RPMI7951 (cell line): ENCODE data around the gene RAB24. TPM values are rescaled to one million over a fixed set of nuclear protein-coding genes. Genes with fewer than 3 reads are reported as not detected.
"Not testable (repeated sequence)": the region's sequence is repeated elsewhere in the genome, so short reads cannot be mapped to it uniquely, and the experiment has no call there.

ENCODE experiments used
- DNase-seq: peaks from one replicate; pipeline ENCODE4 v3.0.0-alpha.2; 2012; ENCODE audit warnings: low read depth
- total RNA-seq: library from RNA; depleted of rRNA; stranded (reverse); fragments of >200 nt; shearing (Covaris generic); gene quantifications from 2 replicates; pipeline ENCODE4 v1.2.3, GENCODE V29; 2014; rRNA removed

Gene RAB24
- 10.3 and 15.1 TPM in 2 replicates for total RNA-seq

- peak; percentile 79 for DNase-seq
These were observed at the start of gene RAB24, which contains the start of gene PRELID1 for GRCh38 chr5:177303121-177303924. Gene RAB24 (minus strand): TSS chr5:177303719. CDS start chr5:177303288, 431 bp downstream. Gene PRELID1 (plus strand): TSS chr5:177303799. CDS start chr5:177303986, 187 bp downstream.

- no peak for DNase-seq
These were observed 49.6 kb upstream of the RAB24 start for GRCh38 chr5:177353093-177353492.

DNA sequence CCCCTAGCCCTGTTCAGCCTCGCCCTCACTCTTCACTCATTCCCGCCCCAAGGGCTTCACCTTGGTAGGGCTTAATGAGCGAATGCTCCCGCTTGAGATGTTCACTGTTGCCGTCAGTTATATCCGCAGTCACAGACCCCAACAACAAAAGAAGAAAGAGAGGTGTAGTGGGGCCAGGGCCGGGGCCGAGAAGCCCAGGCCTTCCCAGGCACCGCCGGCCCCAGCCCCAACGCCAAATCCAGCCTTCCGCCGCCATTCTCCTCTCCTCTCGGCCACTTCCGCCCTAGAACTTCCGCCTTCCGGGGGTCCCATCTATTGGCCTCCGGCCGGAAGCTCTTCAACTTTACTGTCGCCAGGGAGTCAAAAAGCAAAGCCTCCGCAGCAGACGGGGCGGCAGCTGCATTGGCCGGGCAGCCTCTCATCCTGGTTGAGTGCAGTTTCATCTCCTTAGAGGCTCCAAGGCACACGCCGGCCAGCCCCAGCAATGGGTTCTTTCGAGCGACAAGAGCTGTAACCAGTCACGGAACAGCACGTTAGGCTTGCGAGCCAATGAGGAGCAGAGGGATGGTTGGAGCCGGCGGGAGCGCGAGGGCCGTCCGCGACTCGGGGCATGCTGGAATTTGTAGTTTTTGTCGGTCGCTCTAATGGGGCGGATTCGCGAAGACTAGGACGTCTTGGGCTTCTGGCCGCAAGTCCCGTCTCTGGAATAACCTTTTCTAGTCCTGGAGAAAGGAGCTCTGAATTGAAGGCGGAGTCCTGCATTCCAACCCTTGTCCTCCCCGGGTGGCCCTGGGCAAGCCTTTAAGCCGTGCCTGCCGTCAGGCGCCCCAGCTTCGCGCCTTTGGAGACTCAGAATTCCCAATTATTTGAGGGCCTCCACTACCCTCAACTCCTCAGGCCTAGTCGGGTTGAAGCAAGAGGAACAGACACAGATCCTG lies 48.1 kb upstream of the RAB24 start, which contains the start of gene LMAN2:
TSS of gene LMAN2 (minus strand) at position 277 of the 938 bp plus-strand sequence. CDS start at position 256, 21 bp downstream.
- DNase-seq = peak; percentile 94

DNA sequence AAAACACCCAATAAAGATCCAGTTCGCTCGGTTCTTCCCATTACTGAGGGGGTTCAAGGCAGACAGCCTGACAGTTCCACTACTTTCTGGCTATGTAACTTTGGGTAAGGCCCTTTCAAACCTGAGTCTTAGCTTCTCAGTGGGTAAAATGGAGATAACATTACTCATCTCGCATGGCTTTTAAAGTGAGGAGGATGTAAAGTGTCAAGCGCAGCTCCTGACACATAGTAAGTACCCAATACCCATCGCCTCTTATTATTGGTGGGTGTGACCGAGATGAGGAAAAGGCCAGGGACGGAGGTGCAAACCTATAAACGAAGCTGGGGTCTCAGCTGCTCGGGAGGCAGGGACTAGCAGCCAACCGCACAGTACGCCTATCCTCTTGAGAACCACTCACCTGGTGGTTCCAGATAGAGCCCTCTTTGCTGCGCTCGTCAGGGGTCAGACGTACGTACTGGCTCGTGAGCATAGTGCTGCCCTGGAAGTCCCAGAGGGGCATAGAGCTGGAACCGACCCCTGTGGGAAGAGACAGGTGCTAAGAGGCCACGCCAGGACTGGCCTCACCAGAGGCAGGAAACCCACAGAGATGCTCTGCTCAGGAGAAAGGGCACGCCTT lies 47.4 kb upstream of the RAB24 start:
- no peak for DNase-seq

- DNase-seq = no peak
These were observed 46.2 kb upstream of the RAB24 start for GRCh38 chr5:177349762-177350161.

- no peak for DNase-seq
These were observed 45.8 kb upstream of the RAB24 start for GRCh38 chr5:177349362-177349647.

DNA sequence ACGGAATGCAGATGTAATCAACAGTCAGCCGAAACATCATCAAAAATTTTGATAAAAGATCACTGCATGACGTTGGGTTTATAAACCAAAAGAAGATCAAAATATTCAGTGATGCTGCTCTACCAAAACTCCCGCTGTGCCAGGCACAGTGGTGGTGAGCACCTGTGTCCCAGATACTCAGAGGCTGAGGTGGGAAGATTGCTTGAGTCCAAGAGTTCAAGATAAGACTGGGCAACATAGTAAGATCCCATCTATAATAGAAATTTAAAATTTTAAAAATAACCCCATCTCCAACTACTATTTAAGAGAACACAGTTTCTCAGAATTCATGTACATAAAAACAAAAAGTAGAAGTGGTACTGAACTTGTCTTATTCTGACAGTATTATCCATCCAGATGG lies 44.2 kb upstream of the RAB24 start:
- no peak for DNase-seq

GRCh38 chr5:177346820-177347219 lies 43.3 kb upstream of the RAB24 start:
- no peak for DNase-seq

- no peak for DNase-seq
These were observed 41.4 kb upstream of the RAB24 start for GRCh38 chr5:177344891-177345290.

DNA sequence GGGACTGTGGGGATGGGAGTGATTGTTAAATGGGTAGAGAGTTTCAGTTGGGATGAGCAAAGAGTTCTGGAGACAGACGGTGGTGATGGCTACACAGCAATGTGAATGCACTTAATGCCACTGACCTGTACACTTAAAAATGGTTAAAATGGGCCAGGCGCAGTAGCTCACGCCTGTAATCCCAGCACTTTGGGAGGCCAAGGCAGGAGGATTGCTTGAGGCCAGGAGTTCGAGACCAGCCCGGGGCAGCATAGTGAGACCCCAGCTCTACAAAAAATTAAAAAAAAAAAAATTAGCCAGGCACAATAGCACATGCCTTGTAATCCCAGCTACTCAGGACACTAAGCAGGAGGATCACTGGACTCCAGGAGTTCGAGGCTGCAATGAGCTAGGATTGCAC lies 40.3 kb upstream of the RAB24 start:
- no peak for DNase-seq

DNA sequence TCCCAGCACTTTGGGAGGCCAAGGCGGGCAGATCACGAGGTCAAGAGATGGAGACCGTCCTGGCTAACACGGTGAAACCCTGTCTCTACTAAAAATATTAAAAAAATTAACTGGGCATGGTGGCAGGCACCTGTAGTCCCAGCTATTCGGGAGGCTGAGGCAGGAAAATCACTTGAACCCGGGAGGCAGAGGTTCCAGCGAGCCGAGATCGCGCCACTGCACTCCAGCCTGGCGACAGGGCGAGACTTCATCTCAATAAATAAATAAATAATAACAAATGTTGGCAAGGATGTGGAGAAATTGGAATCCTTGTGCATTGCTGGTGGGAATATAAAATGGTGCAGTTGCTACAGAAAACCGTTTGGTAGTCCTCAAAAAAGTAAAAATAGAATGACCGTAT lies 39.5 kb upstream of the RAB24 start:
- DNase-seq = not testable (repeated sequence)

DNA sequence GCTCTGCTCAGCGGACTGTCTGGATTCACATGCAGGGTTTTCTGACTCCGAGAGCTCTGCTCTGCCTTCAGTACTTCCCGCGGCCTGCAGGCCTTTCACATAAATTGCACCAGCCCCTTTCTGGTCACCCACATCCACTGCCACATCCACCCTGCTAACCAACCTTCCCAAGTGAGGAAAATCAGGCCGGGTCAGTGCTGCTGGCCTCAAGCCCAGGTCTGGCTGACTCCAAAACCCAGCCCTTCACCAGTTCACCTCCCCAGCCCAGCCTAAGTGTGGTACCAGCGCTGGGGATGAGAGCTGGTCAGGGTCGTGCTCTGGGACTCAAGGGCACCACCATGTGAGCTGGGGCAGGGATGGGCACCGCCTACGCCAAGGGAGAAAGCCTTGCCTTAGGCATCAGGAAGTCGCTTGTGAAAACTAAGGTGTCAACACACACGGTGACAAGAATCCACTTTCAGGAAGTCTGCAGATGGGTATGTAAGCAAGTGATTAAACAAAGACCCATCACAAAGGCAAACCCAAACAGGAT lies 35.7 kb upstream of the RAB24 start:
- no peak for DNase-seq

GRCh38 chr5:177338251-177339106 lies 35.0 kb upstream of the RAB24 start:
- no peak for DNase-seq

DNA sequence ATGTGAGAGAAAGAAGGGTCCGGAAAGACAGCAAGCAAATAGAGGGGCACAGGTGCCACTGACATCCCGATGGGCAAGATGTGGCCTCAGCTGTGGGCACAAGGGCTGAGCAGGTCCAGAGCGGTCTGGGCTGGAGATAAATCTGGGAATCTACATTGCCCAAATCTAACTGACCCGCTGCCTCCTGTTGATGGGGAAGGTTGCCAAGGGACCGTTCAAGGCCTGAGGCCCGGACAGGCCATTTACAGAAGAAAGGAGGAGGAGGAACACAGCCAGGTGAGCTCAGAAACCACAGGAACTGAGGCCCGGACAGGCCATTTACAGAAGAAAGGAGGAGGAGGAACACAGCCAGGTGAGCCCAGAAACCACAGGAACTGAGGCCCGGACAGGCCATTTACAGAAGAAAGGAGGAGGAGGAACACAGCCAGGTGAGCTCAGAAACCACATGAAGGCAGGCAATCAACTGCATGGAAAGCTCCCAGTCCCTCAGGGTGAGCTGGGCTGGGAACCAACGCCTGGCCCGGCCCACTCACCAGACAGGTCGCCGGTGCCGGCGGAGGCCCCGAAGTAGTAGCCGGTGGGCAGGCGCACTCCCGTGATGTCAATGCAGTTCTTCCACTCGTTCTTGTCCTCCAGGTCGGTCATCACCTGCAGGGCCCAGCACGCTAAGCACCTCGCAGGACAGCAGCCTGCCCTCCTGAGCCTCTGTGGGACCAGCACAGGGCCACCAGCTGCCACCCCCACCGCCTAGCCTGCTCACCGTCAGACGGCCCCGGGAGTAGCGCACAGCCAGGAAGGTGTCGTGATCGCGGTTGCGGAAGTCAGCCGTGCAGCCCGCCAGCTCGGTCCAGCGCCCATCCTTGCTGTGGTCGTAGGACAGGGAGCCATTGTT lies 33.3 kb upstream of the RAB24 start:
- no peak for DNase-seq

DNA sequence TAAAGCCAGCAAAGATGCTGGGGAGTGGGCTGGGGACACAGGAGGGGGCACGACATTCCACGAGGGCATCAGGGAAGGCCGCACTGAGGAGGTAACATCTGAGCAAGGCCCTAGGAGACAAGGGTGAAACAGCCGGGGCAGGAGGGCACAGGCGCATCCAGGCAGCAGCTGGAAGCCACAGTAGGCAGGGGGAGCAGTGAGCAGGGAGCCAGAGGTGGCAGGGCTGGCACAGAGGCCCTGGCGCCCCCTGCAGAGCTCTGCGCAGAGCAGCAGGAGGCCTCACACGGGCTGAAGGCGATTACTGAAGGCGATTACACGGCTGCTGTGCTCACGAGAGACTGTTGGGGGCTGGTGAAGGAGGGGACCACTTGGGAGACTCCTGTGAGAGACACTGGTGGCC lies 32.6 kb upstream of the RAB24 start:
- peak; percentile 7 for DNase-seq

GRCh38 chr5:177335701-177336065 lies 32.2 kb upstream of the RAB24 start:
- DNase-seq = no peak

GRCh38 chr5:177334781-177335700 lies 31.5 kb upstream of the RAB24 start:
- DNase-seq = no peak

GRCh38 chr5:177334155-177334551 lies 30.6 kb upstream of the RAB24 start:
- no peak for DNase-seq
